HG03469 (cell line): ENCODE results near the gene INPP1.
"Not testable (repeated sequence)": the region's sequence is repeated elsewhere in the genome, so short reads cannot be mapped to it uniquely, and the experiment has no call there.

ENCODE experiments used
- ATAC-seq: cut with Tn5 transposase; IDR thresholded peaks from one replicate; pipeline ENCODE4 v1.9.1; 2021; ENCODE audit warnings: mild to moderate bottlenecking, moderate library complexity, moderate number of reproducible peaks; ENCODE audit not compliant: unreplicated experiment

The INPP1 gene

GRCh38 chr2:190333395-190333794 is 10.0 kb upstream of the INPP1 start:
- ATAC-seq, result no peak

- ATAC-seq, result no peak
These were observed 9.5 kb upstream of the INPP1 start for GRCh38 chr2:190333928-190334327.

- ATAC-seq, result no peak
These were observed 8.7 kb upstream of the INPP1 start for GRCh38 chr2:190334479-190335224.

- ATAC-seq, result no peak
These were observed 8.2 kb upstream of the INPP1 start for GRCh38 chr2:190335225-190335559.

- ATAC-seq, result not testable (repeated sequence)
These were observed 7.8 kb upstream of the INPP1 start for GRCh38 chr2:190335584-190335983.

- ATAC-seq, result no peak
These were observed 7.0 kb upstream of the INPP1 start for GRCh38 chr2:190336420-190336819.

GRCh38 chr2:190338453-190338852 is 4.9 kb upstream of the INPP1 start:
- no peak for ATAC-seq

- no peak for ATAC-seq
These were observed 4.0 kb upstream of the INPP1 start for GRCh38 chr2:190339394-190339793.

GRCh38 chr2:190340369-190340768 is 3.0 kb upstream of the INPP1 start:
- ATAC-seq, result no peak

GRCh38 chr2:190342611-190343010 is 778 bp upstream of the INPP1 start:
- ATAC-seq, result no peak

- no peak for ATAC-seq
These were observed 277 bp upstream of the INPP1 start for GRCh38 chr2:190343089-190343535.

- peak; percentile 51 for ATAC-seq
These were observed 963 bp downstream of the INPP1 start for GRCh38 chr2:190344276-190344827.

GRCh38 chr2:190350371-190350770 is 7.0 kb downstream of the INPP1 start:
- ATAC-seq, result no peak

- ATAC-seq, result no peak
These were observed 8.6 kb downstream of the INPP1 start for GRCh38 chr2:190351955-190352354.

GRCh38 chr2:190352668-190353536 is 9.5 kb downstream of the INPP1 start:
- no peak for ATAC-seq

- ATAC-seq, result no peak
These were observed 10.1 kb downstream of the INPP1 start for GRCh38 chr2:190353537-190353899.

GRCh38 chr2:190354003-190354690 is 10.8 kb downstream of the INPP1 start:
- no peak for ATAC-seq

- no peak for ATAC-seq
These were observed 12.7 kb downstream of the INPP1 start for GRCh38 chr2:190355968-190356644.

- no peak for ATAC-seq
These were observed 14.2 kb downstream of the INPP1 start for GRCh38 chr2:190357600-190357999.

GRCh38 chr2:190358655-190359448 is 15.5 kb downstream of the INPP1 start:
- not testable (repeated sequence) for ATAC-seq
